Measurements from ENCODE around the gene AOPEP.
A peak's percentile ranks its signal among the peaks of the same experiment; 100 is the strongest.

Gene AOPEP

GRCh38 chr9:95058795-95059386, 332.4 kb downstream of the AOPEP start (continued):
- peak; percentile 87 for TF ChIP-seq PRDM6 (tag by site-specific recombination; IDR thresholded peaks at IDR 0.05)
- TF ChIP-seq ZNF792 (tag by site-specific recombination; IDR thresholded peaks at IDR 0.05): no peak
- TF ChIP-seq REST (tag by site-specific recombination; IDR thresholded peaks at IDR 0.05): no peak
- TF ChIP-seq ZBTB10 (tag by site-specific recombination; IDR thresholded peaks at IDR 0.05): no peak
- TF ChIP-seq ZNF48 (tag by site-specific recombination; IDR thresholded peaks at IDR 0.05): no peak

- Histone ChIP-seq H3K9me3 (ENCODE audit: control insufficient read depth, insufficient read depth, low read depth, low read length) (no peaks in the 10 kb centered on the region), H3K27ac (ENCODE audit: extremely low read depth, low read depth, low read length) (no peak overlapping the region), H3K4me3 (ENCODE audit: low read depth, low read length) (no peak overlapping the region), H3K36me3 (ENCODE audit: control insufficient read depth in 2 of 2, insufficient read depth in 1 of 2, low read length in 2 of 2) (peaks cover 0 to 33% of the 10 kb centered on the region in 2 experiments; a peak in 1 of 3 replicates), H3K4me1 (ENCODE audit: control insufficient read depth, insufficient read depth, low read length) (peaks cover 34% of the 10 kb centered on the region)
- TF ChIP-seq AEBP2 (tag by site-specific recombination; IDR thresholded peaks at IDR 0.05; ENCODE audit: borderline replicate concordance) (no peak), WT1 (tag by site-specific recombination; IDR thresholded peaks at IDR 0.05) (no peak), HOXA7 (CRISPR knock-in tag; IDR thresholded peaks at IDR 0.05; ENCODE audit: borderline replicate concordance) (no peak), CTCF (tag by site-specific recombination; IDR thresholded peaks at IDR 0.05) (no peak), ZNF426 (tag by site-specific recombination; IDR thresholded peaks at IDR 0.05) (no peak), ZNF184 (tag by site-specific recombination; IDR thresholded peaks at IDR 0.05) (no peak), ZNF621 (tag by site-specific recombination; IDR thresholded peaks at IDR 0.05) (no peak), ZNF777 (tag by site-specific recombination; IDR thresholded peaks at IDR 0.05; ENCODE audit: borderline replicate concordance) (no peak), ZSCAN16 (tag by site-specific recombination; IDR thresholded peaks at IDR 0.05) (no peak), ZNF24 (tag by site-specific recombination; IDR thresholded peaks at IDR 0.05) (no peak), ZNF629 (tag by site-specific recombination; IDR thresholded peaks at IDR 0.05) (no peak), ZNF530 (tag by site-specific recombination; IDR thresholded peaks at IDR 0.05; ENCODE audit: low read depth) (no peak), SP7 (tag by site-specific recombination; IDR thresholded peaks at IDR 0.05) (no peak), ZNF416 (tag by site-specific recombination; IDR thresholded peaks at IDR 0.05) (no peak)
- CTCF ChIA-PET: interaction anchor here (1.1 kb wide), 1 partner anchor 67 kb away, joined by 3 read pairs; no protein-coding TSS in a partner anchor
- POLR2A ChIA-PET: no interaction called here
These were observed 333.7 kb downstream of the AOPEP start for GRCh38 chr9:95060234-95060633.

All from HEK293 (cell line).